ENCODE data around the gene HSPA8. TPM values are rescaled to one million over a fixed set of nuclear protein-coding genes. Genes with fewer than 3 reads are reported as not detected.

The HSPA8 gene
- total and polyA plus RNA-seq, 2 donors (not counting 1 experiment from before 2014, with no cell fraction given), result 480 to 738 TPM

GRCh38 chr11:123062158-123062891, 389 bp upstream of the HSPA8 start:
- WGBS (ENCODE audit: insufficient coverage), result under 1% methylated on average over 52 of the region's 63 CpGs
- H2AFZ ChIP-seq (ENCODE audit: insufficient read depth, low read depth, low read length, poor library complexity, severe bottlenecking), result peak overlapping the region; percentile 90
- intact Hi-C loops (cut with micrococcal nuclease), result loop anchor here (1.0 to 5.0 kb wide), 4 partner anchors 8 to 316 kb away; partner anchors contain the start of gene JHY

More at GRCh38 chr11:123062158-123062891, 389 bp upstream of the HSPA8 start:
- Histone ChIP-seq H4K20me1 (ENCODE audit: control insufficient read depth, insufficient read depth, low read length, poor library complexity, severe bottlenecking) (peaks cover 46% of the 10 kb centered on the region), H3K9me3 (ENCODE audit: control extremely low read depth in 1 of 3, control insufficient read depth in 2 of 3, insufficient read depth in 1 of 3, low read length in 2 of 3) (no peaks in the 10 kb centered on the region), H3K27me3 (replicated peaks in 1 of 4; ENCODE audit: control extremely low read depth in 1 of 4, control insufficient read depth in 3 of 4, insufficient read depth in 4 of 4, low read length in 3 of 4) (no peaks in the 10 kb centered on the region), H3K4me3 (ENCODE audit: control extremely low read depth in 1 of 5, extremely low read depth in 1 of 5, insufficient read depth in 1 of 5, low read depth in 2 of 5, low read length in 4 of 5) (peak overlapping the region; percentile 88 to 100 (median 96)), H3K79me2 (ENCODE audit: control insufficient read depth, insufficient read depth, low read length) (peaks cover 69% of the 10 kb centered on the region), H3K36me3 (replicated peaks in 1 of 2; ENCODE audit: control extremely low read depth in 1 of 2, control insufficient read depth in 1 of 2, extremely low read depth in 1 of 2, insufficient read depth in 2 of 2, low read length in 1 of 2) (peaks cover 9 to 42% of the 10 kb centered on the region in 2 experiments), H3K27ac (ENCODE audit: low read length in 2 of 2) (peak overlapping the region; percentile 99 to 100), H3K4me2 (replicated peaks; ENCODE audit: low read depth, low read length, poor library complexity, severe bottlenecking) (peak overlapping the region; percentile 91), H3K4me1 (ENCODE audit: control insufficient read depth in 2 of 2, insufficient read depth in 2 of 2, low read length in 2 of 2) (peaks cover 63 to 68% of the 10 kb centered on the region in 2 donors), H3K9ac (ENCODE audit: low read length) (peak overlapping the region; percentile 99)
- Mint-ChIP-seq H3K4me3 (peak overlapping the region; percentile 99), H3K4me1 (peaks cover 69% of the 10 kb centered on the region), H3K27me3 (no peaks in the 10 kb centered on the region), H3K9me3 (ENCODE audit: insufficient read depth) (no peaks in the 10 kb centered on the region), H3K27ac (peak overlapping the region; percentile 100)
- TF ChIP-seq CTCF (IDR thresholded peaks at IDR 0.05) (no peak), EZH2 (IDR thresholded peaks at IDR 0.05; ENCODE audit: borderline replicate concordance, insufficient read depth, low read depth, low read length, poor library complexity, severe bottlenecking) (no peak)
- peak; percentile 100 for DNase-seq
- ChIA-PET CTCF (interaction anchor here (1.0 to 4.1 kb wide), 4 partner anchors 8 to 199 kb away, joined by 4 to 18 read pairs (median 6); no protein-coding TSS in a partner anchor), POLR2A (interaction anchor here (0.6 to 1.1 kb wide), 10 partner anchors 8 to 1770 kb away, joined by 3 to 10 read pairs (median 4); partner anchors contain the start of gene SC5D)
- peak; percentile 81 for ATAC-seq (ENCODE audit: low read depth)
